NCI-H2029 (cell line): Measurements from ENCODE around the gene DENND1A.
"Not testable (repeated sequence)": the region's sequence is repeated elsewhere in the genome, so short reads cannot be mapped to it uniquely, and the experiment has no call there.

ENCODE experiments used
- DNase-seq: peaks from one replicate; lab custom pipeline; 2025; lab: John Stamatoyannopoulos, UW

Gene DENND1A

GRCh38 chr9:123337971-123338370 lies 592.0 kb downstream of the DENND1A start:
- DNase-seq, result no peak

GRCh38 chr9:123336959-123337358 lies 593.0 kb downstream of the DENND1A start:
- DNase-seq, result no peak

GRCh38 chr9:123336449-123336848 lies 593.5 kb downstream of the DENND1A start:
- no peak for DNase-seq

DNA sequence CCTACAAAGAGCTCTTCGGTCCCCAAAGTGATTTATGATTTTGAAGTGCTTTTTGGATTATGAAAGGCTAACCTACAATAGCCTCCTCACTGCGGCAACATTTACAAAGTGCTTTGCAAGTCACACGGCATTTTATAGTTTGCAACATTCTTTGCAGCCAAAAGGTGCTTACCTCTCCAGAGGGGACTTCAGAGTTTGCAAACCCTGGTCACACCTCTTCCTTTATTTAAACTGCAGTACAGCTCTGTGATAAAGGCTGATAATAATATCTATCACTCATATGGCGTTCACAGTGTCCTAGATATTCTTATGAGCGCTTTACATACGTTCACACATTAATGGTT lies 594.0 kb downstream of the DENND1A start:
- DNase-seq, result no peak

- DNase-seq, result no peak
Measured at GRCh38 chr9:123335193-123335985, 594.5 kb downstream of the DENND1A start.

DNA sequence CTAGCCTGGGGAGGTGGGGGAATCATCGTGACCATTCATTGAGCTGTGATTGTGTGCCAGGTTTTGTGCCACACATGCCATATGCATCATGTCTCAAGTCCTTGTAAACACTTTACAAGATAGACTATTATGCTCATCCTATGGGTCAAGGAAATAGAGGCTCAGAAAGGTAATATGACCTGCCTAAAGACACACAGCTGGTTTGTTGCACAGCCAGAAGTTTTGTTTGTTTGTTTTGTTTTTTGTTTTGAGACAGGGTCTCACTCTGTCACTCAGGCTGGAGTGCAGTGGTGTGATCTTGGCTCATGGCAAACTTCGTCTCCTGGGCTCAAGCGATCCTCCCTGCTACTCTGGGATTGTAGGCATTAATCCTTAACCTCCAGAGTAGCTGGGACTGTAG lies 595.3 kb downstream of the DENND1A start:
- no peak for DNase-seq

GRCh38 chr9:123333058-123333669 lies 596.8 kb downstream of the DENND1A start:
- not testable (repeated sequence) for DNase-seq

- no peak for DNase-seq
Measured at GRCh38 chr9:123331346-123332060, 598.4 kb downstream of the DENND1A start.
